Sigmoid colon (tissue), 7 donors: ENCODE measurements around the gene ZNF653. TPM values are rescaled to one million over a fixed set of nuclear protein-coding genes. Genes with fewer than 3 reads are reported as not detected.
"Not testable (repeated sequence)": the region's sequence is repeated elsewhere in the genome, so short reads cannot be mapped to it uniquely, and the experiment has no call there.

ENCODE experiments used
- DNase-seq: peaks from one replicate; pipeline ENCODE4 v3.0.0-alpha.2; 2019
- H3K27ac ChIP-seq, 4 donors: fragments of 200-600 bp; sonication (generic); one replicate each; pipeline ENCODE4 v1.5.1; 2016 to 2019; ENCODE audit warnings: mild to moderate bottlenecking in 1 of 4
- H3K27me3 ChIP-seq, 3 donors: fragments of 200-600 bp; sonication (generic); one replicate each; pipeline ENCODE4 v1.5.1; 2019; ENCODE audit warnings: mild to moderate bottlenecking in 1 of 3
- H3K36me3 ChIP-seq, 4 donors: fragments of 200-600 bp; sonication (generic); one replicate each; pipeline ENCODE4 v1.5.1; 2016 to 2019
- H3K4me1 ChIP-seq, 4 donors: fragments of 200-600 bp; sonication (generic); one replicate each; pipeline ENCODE4 v1.5.1; 2017 to 2019
- H3K4me3 ChIP-seq, 4 donors: fragments of 200-600 bp; sonication (generic); one replicate each; pipeline ENCODE4 v1.5.1; 2017 to 2019; ENCODE audit warnings: mild to moderate bottlenecking in 2 of 4, moderate library complexity in 1 of 4
- H3K9me3 ChIP-seq, 4 donors: fragments of 200-600 bp in 3 of 4; sonication (generic) in 3 of 4; one replicate each; pipeline versions ENCODE4 v1.5.1 to v1.6.1; 2013 to 2019
- CTCF ChIP-seq, 4 experiments: fragments of 450-650 bp in 3 of 4; fragments of 200-600 bp in 1 of 4; IDR thresholded peaks; one replicate each; pipeline ENCODE4 v1.5.1; 2016 to 2019; ENCODE audit warnings: antibody characterized with exemption in 4 of 4, mild to moderate bottlenecking in 3 of 4, moderate library complexity in 2 of 4
- EP300 ChIP-seq, 4 donors: sonication (generic); formaldehyde crosslinking; IDR thresholded peaks; one replicate each; pipeline ENCODE4 v1.6.1; 2017; ENCODE audit warnings: antibody characterized with exemption in 4 of 4
- POLR2A ChIP-seq, 2 donors: fragments of 450-650 bp; IDR thresholded peaks; one replicate each; pipeline ENCODE4 v1.6.1; 2016; ENCODE audit warnings: antibody characterized with exemption in 2 of 2, mild to moderate bottlenecking in 2 of 2, moderate library complexity in 2 of 2
- POLR2AphosphoS5 ChIP-seq, 4 donors: sonication (generic); formaldehyde crosslinking; IDR thresholded peaks; one replicate each; pipeline ENCODE4 v1.6.1; 2017; ENCODE audit warnings: antibody characterized with exemption in 4 of 4
- WGBS, 2 donors: extraction: QIAGEN DNeasy Blood & Tissue Kit; methylation state at CpG; one replicate each; pipeline ENCODE4 v1.1.7; 2013; 5-methylcytosine and 5-hydroxymethylcytosine counted together
- intact Hi-C: fragments of 100-400 bp; cut with DNase I; formaldehyde crosslinking; loops from one replicate; pipeline ENCODE4 v1.15.1; 2023
- polyA plus RNA-seq, 3 donors: library from polyadenylated mRNA; stranded (reverse); fragments of 200-250 nt; gene quantifications; one replicate each; pipeline ENCODE4 v1.2.3, GENCODE V29; 2013
- total RNA-seq, 4 donors: library from RNA; depleted of rRNA; stranded (reverse); fragments of >200 nt; gene quantifications; one replicate each; pipeline ENCODE4 v1.1.0, GENCODE V29; 2016
- donor health status: healthy with polysubstance abuse.
- donor health status: Bipolar disorder and iron deficiency.
- donor health status: healthy.

The ZNF653 gene
- total and polyA plus RNA-seq, 7 donors = 3.2 to 8.8 (median 7.5) TPM

GRCh38 chr19:11465600-11465999, 40.0 kb downstream of the ZNF653 start:
- TF ChIP-seq EP300 (IDR thresholded peaks at IDR 0.05) (no peak), CTCF (IDR thresholded peaks at IDR 0.05) (no peak), POLR2AphosphoS5 (IDR thresholded peaks at IDR 0.05) (no peak), POLR2A (IDR thresholded peaks at IDR 0.05) (no peak)
- H3K4me1 ChIP-seq = no peaks in the 10 kb centered on the region
- WGBS, 2 donors = 44 to 53% methylated on average over 8 of the region's 8 CpGs
- no peak overlapping the region for H3K27ac ChIP-seq
- DNase-seq = no peak
- H3K9me3 ChIP-seq = no peaks in the 10 kb centered on the region
- H3K36me3 ChIP-seq = no peaks in the 10 kb centered on the region
- intact Hi-C loops = no loop called here
- H3K27me3 ChIP-seq = peaks cover 0 to 13% (median 11%) of the 10 kb centered on the region in 3 donors
- no peak overlapping the region for H3K4me3 ChIP-seq

DNA sequence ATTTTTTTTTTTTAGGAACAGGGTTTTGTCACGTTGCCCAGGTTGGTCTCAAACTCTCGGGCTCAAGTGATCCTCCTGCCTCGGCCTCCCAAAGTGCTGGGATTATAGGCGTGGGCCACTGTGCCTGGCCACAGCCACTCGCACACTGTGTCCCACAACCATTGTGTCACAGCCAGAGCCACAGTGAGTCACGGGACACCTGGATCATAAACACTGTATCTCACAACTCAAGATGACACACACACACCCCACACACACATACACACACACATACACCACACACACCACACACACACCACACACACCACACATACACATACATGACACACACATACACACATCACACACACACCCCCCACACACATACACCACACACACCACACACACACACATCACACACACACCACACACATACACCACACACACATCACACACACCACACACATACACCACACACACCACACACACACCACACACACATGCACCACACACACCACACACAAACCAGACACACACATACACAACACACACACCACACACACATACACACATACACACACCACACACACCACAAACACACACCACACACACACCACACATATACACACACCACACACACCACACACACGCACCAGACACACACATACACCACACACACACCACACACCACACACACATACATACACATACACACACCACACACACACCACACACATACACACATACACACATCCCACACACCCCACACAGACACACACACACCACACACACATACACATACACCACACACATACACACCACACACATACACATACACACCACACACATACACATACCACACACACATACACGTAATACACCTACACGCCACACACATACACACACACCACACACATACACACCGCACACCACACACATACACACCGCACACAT, 41.0 kb downstream of the ZNF653 start:
- WGBS, 2 donors = 66 to 84% methylated on average over 11 of the region's 11 CpGs

DNA sequence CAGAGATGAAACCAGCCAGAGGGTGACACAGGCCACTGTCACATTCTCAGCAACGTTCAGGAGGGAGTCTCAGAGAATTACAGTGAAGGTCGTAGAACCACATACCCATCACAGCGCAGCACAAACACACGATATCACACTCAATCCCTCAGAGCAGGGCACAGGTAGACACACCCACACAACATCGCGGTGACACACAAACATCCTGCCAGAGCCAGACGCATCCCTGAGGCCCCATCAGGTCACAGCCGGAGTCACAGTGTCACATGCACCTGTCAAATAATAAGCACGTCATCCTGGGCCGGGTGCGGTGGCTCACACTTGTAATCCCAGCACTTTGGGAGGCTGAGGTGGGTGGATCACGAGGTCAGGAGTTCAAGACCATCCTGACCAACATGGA, 42.2 kb downstream of the ZNF653 start:
- intact Hi-C loops = no loop called here
- H3K9me3 ChIP-seq = no peaks in the 10 kb centered on the region
- no peak overlapping the region for H3K27ac ChIP-seq
- no peak overlapping the region for H3K4me3 ChIP-seq
- WGBS, 2 donors = 28 to 62% methylated on average over 12 of the region's 12 CpGs
- no peak for DNase-seq
- H3K36me3 ChIP-seq = no peaks in the 10 kb centered on the region
- H3K4me1 ChIP-seq = no peaks in the 10 kb centered on the region
- TF ChIP-seq POLR2AphosphoS5 (IDR thresholded peaks at IDR 0.05) = no peak
- TF ChIP-seq EP300 (IDR thresholded peaks at IDR 0.05) = no peak
- TF ChIP-seq POLR2A (IDR thresholded peaks at IDR 0.05) = no peak
- no peak for TF ChIP-seq CTCF (IDR thresholded peaks at IDR 0.05)
- H3K27me3 ChIP-seq = peaks cover 0 to 15% (median 13%) of the 10 kb centered on the region in 3 donors

More for the DNA sequence above, 41.0 kb downstream of the ZNF653 start:
- no peak for DNase-seq
- no peaks in the 10 kb centered on the region for H3K9me3 ChIP-seq
- intact Hi-C loops = no loop called here
- no peak overlapping the region for H3K4me3 ChIP-seq
- H3K27ac ChIP-seq = no peak overlapping the region
- H3K4me1 ChIP-seq = no peaks in the 10 kb centered on the region
- no peaks in the 10 kb centered on the region for H3K36me3 ChIP-seq
- TF ChIP-seq POLR2A (IDR thresholded peaks at IDR 0.05) (no peak), POLR2AphosphoS5 (IDR thresholded peaks at IDR 0.05) (no peak)
- peaks cover 0 to 15% (median 13%) of the 10 kb centered on the region in 3 donors for H3K27me3 ChIP-seq

- Histone ChIP-seq H3K36me3 (no peaks in the 10 kb centered on the region), H3K9me3 (no peaks in the 10 kb centered on the region), H3K4me1 (no peaks in the 10 kb centered on the region), H3K27ac (no peak overlapping the region), H3K4me3 (no peak overlapping the region), H3K27me3 (peaks cover 0 to 15% (median 10%) of the 10 kb centered on the region in 3 donors)
- WGBS, 2 donors = 54 to 67% methylated on average over 2 of the region's 2 CpGs
- DNase-seq = no peak
- intact Hi-C loops = no loop called here
- no peak for TF ChIP-seq POLR2A (IDR thresholded peaks at IDR 0.05)
- no peak for TF ChIP-seq CTCF (IDR thresholded peaks at IDR 0.05)
- TF ChIP-seq POLR2AphosphoS5 (IDR thresholded peaks at IDR 0.05) = no peak
- TF ChIP-seq EP300 (IDR thresholded peaks at IDR 0.05) = no peak
Measured at GRCh38 chr19:11461453-11461852, 44.2 kb downstream of the ZNF653 start.

GRCh38 chr19:11460207-11460606, 45.4 kb downstream of the ZNF653 start:
- peaks cover 0 to 4% (median 0%) of the 10 kb centered on the region in 3 donors for H3K27me3 ChIP-seq
- no peak overlapping the region for H3K4me3 ChIP-seq
- no peak for TF ChIP-seq CTCF (IDR thresholded peaks at IDR 0.05)
- TF ChIP-seq EP300 (IDR thresholded peaks at IDR 0.05) = no peak
- no peak for TF ChIP-seq POLR2A (IDR thresholded peaks at IDR 0.05)
- TF ChIP-seq POLR2AphosphoS5 (IDR thresholded peaks at IDR 0.05) = no peak
- H3K4me1 ChIP-seq = no peaks in the 10 kb centered on the region
- WGBS, 2 donors = 37 to 51% methylated on average over 4 of the region's 4 CpGs
- DNase-seq = no peak
- intact Hi-C loops = no loop called here
- no peaks in the 10 kb centered on the region for H3K9me3 ChIP-seq
- no peaks in the 10 kb centered on the region for H3K36me3 ChIP-seq
- no peak overlapping the region for H3K27ac ChIP-seq

GRCh38 chr19:11458912-11459311, 46.7 kb downstream of the ZNF653 start:
- H3K36me3 ChIP-seq, H3K9me3 ChIP-seq, DNase-seq, H3K27ac ChIP-seq, intact Hi-C loops, H3K4me1 ChIP-seq, H3K27me3 ChIP-seq, H3K4me3 ChIP-seq: not testable (repeated sequence)
- 74 to 84% methylated on average over 11 of the region's 11 CpGs for WGBS, 2 donors
